AG09319 (cell line): Measurements from ENCODE around the gene TMEM94.
"Not testable (repeated sequence)": the region's sequence is repeated elsewhere in the genome, so short reads cannot be mapped to it uniquely, and the experiment has no call there.

Source experiments
- DNase-seq: peaks from one replicate; pipeline ENCODE4 v3.0.0-alpha.2; 2010; ENCODE audit warnings: low read depth; ENCODE audit errors: extremely low read depth
- TF ChIP-seq, protein P1 (sequence below): IDR thresholded peaks from 2 replicates; pipeline ENCODE4 v1.5.1; 2011; ENCODE audit warnings: low read depth, mild to moderate bottlenecking, inconsistent platforms, low read length, moderate library complexity

TMEM94 gene

DNA sequence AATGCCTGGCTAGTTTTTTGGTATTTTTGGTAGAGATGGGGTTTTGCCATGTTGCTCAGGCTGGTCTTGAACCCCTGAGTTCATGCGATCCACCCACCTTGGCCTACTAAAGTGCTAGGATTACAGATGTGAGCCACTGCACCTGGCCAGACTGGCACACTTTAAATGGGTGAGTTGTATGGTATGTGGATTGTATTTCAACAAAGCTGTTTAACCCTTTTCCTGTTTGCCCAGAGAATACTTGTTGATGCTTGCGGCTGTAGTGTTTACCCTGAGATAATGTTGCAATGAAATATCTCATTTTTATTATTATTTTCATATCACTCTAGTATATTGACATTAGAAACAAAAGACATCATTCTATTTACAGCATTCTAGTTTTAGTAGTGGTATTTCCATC, 17.1 kb upstream of the TMEM94 start:
- no peak for DNase-seq
- TF ChIP-seq, protein P1, sequence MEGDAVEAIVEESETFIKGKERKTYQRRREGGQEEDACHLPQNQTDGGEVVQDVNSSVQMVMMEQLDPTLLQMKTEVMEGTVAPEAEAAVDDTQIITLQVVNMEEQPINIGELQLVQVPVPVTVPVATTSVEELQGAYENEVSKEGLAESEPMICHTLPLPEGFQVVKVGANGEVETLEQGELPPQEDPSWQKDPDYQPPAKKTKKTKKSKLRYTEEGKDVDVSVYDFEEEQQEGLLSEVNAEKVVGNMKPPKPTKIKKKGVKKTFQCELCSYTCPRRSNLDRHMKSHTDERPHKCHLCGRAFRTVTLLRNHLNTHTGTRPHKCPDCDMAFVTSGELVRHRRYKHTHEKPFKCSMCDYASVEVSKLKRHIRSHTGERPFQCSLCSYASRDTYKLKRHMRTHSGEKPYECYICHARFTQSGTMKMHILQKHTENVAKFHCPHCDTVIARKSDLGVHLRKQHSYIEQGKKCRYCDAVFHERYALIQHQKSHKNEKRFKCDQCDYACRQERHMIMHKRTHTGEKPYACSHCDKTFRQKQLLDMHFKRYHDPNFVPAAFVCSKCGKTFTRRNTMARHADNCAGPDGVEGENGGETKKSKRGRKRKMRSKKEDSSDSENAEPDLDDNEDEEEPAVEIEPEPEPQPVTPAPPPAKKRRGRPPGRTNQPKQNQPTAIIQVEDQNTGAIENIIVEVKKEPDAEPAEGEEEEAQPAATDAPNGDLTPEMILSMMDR, result no peak

DNA sequence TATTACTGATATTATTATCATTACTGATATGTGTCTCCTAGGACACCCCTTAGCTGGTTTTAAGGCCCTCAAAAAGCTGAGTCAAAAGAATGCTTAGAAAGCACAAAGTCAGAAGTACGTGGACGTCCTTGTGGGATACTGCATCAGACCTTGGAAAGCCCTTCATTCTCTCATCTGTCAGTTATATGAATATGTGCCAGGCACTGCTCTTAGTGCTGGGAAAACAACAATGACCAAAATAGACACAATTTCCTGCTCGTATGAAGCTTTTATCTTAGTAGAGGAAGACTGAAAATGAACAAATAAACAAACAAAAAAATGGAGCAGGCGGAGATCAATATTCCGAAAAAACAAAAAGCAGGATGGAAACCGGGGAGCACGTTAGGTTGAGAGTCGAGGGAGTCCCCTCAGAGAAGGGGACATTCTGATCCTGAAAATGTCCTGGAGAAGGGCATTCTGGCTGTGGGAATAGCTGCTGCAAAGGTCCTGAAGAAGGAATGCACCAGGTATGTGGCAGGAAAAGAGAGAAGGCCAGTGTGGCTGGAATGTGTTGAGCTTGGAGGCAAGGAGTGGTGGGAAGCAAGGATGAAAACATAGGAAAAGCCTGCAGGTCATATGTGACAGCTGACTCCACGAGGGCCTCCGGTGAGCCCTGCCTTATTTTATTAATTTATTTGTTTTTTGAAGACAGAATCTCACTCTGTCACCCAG, 15.5 kb upstream of the TMEM94 start:
- TF ChIP-seq, protein P1, result no peak
- DNase-seq, result no peak

DNA sequence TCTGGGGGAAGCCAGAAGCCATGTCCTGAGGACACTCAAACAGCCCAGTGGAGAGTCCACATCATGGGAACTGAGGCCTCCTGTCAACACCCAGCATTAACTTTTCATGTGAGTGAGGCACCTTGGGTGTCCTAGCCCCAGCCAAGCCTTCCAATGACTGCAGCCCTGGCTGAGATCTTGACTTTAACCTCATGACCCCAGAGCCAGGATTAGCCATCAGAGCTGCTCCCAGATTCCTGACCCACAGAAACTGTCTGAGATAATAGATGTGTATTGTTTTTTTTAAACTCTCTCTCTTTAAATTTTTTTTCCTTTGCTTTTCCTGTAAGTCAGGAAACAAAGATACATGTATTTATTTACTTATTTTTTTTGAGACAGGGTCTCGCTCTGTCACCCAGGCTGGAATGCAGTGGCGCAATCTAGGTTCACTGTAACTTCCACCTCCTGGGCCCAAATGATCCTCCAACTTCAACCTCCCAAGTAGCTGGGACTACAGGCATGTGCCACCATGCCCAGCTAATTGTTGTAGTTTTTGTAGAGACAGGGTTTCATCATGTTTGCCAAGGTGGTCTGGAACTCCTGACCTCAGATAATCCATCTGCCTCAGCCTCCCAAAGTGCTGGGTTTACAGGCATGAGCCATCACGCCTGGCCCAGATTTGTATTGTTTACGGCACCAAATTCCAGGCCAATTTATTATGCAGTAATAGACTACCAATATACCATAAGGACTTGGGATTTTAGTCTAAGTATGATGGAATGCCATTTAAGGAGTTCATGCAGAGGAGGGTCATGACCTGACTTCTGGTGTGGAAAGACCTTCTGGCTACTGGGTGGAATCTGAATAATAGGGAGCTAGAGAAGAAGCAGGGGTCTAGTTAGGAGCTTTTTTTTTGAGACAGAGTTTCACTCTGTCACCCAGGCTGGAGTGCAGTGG, 14.0 kb upstream of the TMEM94 start:
- TF ChIP-seq, protein P1, result no peak
- DNase-seq, result no peak

DNA sequence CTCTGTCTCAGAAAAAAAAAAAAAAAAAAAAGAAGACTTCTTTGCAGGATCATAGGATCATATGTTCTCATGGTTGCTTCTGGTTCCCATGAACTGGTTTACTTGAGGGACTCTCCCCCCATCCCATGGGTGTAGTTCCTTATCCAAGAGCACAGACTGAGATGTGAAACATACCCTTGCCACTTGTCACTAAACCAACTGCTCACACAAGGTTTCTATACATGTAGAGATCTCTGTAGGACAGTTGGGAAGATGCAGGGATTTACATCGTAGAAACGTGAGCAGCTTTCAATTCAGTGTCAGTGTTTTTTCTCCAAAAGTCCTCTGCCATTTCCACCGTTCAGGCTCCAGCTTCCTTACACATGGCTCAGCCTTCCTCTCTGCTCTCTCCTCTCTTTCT, 11.1 kb upstream of the TMEM94 start:
- no peak for DNase-seq
- TF ChIP-seq, protein P1, result no peak

DNA sequence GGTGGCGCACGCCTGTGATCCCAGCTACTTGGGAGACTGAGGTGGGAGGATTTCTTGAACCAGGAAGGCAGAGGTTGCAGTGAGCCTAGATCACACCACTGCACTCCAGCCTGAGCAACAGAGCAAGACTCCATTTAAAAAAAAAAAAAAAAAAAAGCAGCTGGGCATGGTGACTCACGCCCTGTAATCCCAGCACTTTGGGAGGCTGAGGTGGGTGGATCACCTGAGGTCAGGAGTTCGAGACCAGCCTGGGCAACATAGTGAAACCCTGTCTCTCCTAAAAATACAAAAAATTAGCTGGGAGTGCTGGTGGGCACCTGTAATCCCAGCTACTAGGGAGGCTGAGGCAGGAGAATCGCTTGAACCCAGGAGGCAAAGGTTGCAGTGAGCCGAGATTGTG, 10.5 kb upstream of the TMEM94 start:
- DNase-seq, result not testable (repeated sequence)

DNA sequence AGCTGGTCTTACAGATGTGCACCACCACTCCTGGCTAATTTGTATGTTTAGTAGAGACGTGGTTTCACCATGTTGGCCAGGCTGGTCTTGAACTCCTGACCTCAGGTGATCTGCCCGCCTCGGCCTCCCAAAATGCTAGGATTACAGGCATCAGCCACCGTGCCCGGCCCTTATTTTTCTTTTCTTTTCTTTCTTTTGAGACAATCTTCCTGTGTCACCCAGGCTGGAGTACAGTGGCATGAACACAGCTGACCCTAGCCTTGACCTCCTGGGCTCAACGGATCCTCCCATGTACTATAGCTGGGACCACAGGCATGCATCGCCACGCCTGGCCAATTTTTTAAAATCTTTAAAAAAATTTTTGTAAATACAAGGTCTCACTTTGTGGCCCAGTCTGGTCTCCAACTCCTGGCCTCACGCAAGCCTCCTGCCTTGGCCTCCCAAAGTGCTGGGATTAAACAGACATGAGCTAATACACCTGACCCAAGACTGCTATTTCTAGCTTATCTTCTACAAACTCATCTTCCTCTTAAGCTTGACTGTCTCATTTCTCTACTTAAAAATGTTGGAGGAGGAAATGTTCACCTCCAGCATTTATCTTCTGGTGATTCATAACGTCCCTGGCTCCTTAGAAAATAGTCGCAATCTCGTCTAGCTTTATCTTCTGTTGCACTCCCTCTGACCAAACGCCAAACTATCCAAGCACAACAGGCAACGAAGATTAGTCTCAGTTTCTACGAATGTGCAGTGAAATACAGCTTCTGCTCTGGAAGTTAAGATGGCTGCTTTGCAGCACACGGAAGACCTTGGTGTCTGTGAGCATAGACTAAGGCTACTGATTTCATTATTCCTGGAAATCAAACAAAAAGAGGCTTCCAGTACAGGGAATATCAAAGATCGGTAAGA, 8.2 kb upstream of the TMEM94 start:
- TF ChIP-seq, protein P1, result no peak
- DNase-seq, result no peak

DNA sequence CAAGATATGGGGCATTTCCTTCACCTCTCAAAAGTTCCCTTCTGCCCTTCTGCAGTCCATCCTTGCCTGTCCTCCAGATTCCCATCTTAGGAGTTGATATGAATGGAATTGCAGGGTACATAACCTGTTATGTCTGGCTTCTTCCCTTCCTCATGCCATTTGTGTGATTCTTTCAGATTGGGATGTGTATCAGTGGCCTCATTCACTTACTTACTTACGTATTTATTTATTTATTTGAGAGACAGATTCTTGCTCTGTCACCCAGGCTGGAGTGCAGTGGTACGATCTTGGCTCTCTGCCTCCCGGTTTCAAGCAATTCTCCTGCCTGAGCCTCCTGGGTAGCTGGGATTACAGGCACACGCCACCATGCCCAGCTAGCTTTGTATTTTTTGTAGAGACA, 6.2 kb upstream of the TMEM94 start:
- TF ChIP-seq, protein P1, result no peak
- DNase-seq, result no peak
